ENCODE measurements around the gene POC1B.

The POC1B gene

DNA sequence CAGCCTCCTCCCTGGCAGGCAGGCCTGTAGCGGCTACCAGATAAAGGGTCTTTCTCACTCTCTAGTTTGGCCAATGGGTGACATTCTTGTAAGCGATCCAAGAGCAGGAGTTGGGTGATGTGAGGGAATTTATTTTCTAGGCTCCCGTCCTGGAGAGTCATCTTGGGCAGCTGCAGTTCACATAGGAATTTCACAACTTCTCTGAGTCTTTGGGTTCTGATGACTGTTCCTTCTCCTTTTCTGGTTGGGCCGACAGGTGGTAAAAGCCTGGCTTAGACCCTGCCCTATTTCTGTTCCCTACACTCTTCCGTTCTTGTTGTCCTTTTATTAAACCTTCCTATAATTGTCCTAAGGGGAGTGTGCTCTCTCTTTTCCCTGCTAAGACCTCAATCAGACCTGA, 42.6 kb upstream of the POC1B start:
- no peaks in the 10 kb centered on the region for H3K27me3 ChIP-seq
- H3K9me3 ChIP-seq = no peaks in the 10 kb centered on the region
- no peak overlapping the region for H3K27ac ChIP-seq
- TF ChIP-seq, protein P1, sequence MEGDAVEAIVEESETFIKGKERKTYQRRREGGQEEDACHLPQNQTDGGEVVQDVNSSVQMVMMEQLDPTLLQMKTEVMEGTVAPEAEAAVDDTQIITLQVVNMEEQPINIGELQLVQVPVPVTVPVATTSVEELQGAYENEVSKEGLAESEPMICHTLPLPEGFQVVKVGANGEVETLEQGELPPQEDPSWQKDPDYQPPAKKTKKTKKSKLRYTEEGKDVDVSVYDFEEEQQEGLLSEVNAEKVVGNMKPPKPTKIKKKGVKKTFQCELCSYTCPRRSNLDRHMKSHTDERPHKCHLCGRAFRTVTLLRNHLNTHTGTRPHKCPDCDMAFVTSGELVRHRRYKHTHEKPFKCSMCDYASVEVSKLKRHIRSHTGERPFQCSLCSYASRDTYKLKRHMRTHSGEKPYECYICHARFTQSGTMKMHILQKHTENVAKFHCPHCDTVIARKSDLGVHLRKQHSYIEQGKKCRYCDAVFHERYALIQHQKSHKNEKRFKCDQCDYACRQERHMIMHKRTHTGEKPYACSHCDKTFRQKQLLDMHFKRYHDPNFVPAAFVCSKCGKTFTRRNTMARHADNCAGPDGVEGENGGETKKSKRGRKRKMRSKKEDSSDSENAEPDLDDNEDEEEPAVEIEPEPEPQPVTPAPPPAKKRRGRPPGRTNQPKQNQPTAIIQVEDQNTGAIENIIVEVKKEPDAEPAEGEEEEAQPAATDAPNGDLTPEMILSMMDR (IDR thresholded peaks at IDR 0.05) = no peak
- H3K36me3 ChIP-seq = no peaks in the 10 kb centered on the region
- no peaks in the 10 kb centered on the region for H3K4me1 ChIP-seq (ENCODE audit: control insufficient read depth in 1 of 2, insufficient read depth in 1 of 2, low read depth in 1 of 2, low read length in 1 of 2)
- no peak overlapping the region for H3K4me3 ChIP-seq (ENCODE audit: low read depth in 1 of 2, low read length in 1 of 2)

DNA sequence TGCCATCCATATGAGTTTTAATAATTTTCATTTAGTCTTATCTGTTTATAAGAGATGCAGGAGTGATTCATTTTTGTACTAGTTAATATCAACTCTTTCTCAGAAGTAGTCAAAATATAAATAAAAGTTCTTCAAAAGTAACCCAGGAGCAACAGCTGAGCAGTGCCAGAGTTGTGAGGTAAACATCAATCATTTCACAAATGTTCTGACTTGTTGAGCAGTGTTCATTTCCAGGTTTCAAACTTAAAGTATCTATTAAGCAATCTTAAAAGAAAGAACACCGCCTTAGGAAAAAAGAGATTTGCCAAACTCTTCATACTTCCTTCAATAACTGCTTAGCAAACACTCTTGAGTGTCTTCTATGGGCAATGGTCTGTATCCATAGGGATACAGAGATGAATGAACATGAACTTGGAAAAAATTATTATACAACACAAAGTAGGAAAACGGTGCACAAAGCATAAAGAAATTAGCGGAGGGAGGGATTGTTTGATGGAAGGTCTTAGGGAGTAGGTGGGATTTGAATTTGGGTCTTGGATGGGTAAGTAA, 41.9 kb upstream of the POC1B start:
- Histone ChIP-seq H3K27ac (no peak overlapping the region), H3K27me3 (no peaks in the 10 kb centered on the region), H3K4me1 (ENCODE audit: control insufficient read depth in 1 of 2, insufficient read depth in 1 of 2, low read depth in 1 of 2, low read length in 1 of 2) (no peaks in the 10 kb centered on the region), H3K4me3 (ENCODE audit: low read depth in 1 of 2, low read length in 1 of 2) (no peak overlapping the region), H3K36me3 (no peaks in the 10 kb centered on the region), H3K9me3 (no peaks in the 10 kb centered on the region)
- TF ChIP-seq, protein P1 (IDR thresholded peaks at IDR 0.05) = no peak

DNA sequence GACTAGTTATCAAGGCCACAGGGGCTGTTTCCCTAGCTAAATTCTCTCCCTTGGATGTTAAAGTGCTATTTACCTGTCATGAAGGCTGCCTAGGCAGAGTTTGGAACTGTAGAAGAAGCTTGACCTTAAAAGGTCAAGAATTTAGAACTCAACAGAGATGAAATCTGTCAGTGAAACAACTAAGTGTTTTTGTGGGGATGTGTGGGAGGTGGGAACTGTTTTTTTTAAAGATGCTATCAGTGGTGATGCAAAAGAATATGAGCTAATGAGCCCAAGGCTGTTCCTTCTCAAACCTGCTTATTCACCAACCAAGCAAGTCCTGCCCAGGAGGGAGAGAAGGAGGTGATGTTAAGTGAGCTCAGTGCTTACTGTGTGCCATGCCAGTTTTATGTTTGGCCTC, 40.8 kb upstream of the POC1B start:
- no peak overlapping the region for H3K27ac ChIP-seq
- TF ChIP-seq, protein P1 (IDR thresholded peaks at IDR 0.05) = no peak
- no peaks in the 10 kb centered on the region for H3K27me3 ChIP-seq
- no peaks in the 10 kb centered on the region for H3K36me3 ChIP-seq
- no peak overlapping the region for H3K4me3 ChIP-seq (ENCODE audit: low read depth in 1 of 2, low read length in 1 of 2)
- no peaks in the 10 kb centered on the region for H3K9me3 ChIP-seq
- no peaks in the 10 kb centered on the region for H3K4me1 ChIP-seq (ENCODE audit: control insufficient read depth in 1 of 2, insufficient read depth in 1 of 2, low read depth in 1 of 2, low read length in 1 of 2)

DNA sequence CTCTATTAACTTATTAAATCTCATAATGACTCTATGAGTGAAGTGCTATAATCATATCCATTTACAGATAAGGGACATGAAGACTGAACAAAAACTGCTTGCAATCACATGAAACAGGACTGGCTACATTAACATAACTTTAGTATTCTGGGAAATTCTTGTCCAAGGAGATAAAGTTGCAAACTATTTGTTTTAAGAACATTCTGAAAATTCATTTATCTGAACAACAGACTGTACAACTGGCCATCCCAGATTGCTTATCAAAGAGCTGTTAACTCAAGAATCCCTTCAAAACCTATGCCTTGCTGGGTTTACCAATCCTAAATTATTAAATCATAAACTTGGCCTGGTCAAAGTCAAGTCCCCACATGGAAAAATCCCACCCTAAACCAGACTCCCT, 39.2 kb upstream of the POC1B start:
- no peak overlapping the region for H3K27ac ChIP-seq
- TF ChIP-seq, protein P1 (IDR thresholded peaks at IDR 0.05) = no peak
- H3K9me3 ChIP-seq = no peaks in the 10 kb centered on the region
- no peaks in the 10 kb centered on the region for H3K27me3 ChIP-seq
- H3K36me3 ChIP-seq = no peaks in the 10 kb centered on the region
- no peak overlapping the region for H3K4me3 ChIP-seq (ENCODE audit: low read depth in 1 of 2, low read length in 1 of 2)
- H3K4me1 ChIP-seq (ENCODE audit: control insufficient read depth in 1 of 2, insufficient read depth in 1 of 2, low read depth in 1 of 2, low read length in 1 of 2) = no peaks in the 10 kb centered on the region

DNA sequence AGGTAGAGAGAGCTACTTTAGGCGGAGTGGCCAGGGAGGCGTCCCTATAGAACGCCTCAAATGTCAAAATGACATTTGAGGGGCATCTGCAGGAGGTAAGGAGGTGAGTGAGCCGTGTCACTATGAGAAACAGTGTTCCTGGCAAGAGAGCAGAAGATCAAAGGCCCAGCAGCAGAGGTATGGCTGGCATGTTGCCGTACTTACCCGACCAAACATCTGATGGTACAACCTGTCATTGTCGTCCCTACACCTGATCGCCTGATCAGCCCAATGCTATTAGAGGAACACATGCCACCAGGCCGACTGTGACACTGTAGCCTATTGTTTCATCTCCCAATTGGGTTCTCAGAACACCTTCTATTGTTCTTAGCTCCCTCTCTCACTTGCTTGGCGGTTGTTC, 33.9 kb upstream of the POC1B start:
- TF ChIP-seq, protein P1 (IDR thresholded peaks at IDR 0.05) = no peak
- H3K4me3 ChIP-seq (ENCODE audit: low read depth in 1 of 2, low read length in 1 of 2) = no peak overlapping the region
- no peaks in the 10 kb centered on the region for H3K4me1 ChIP-seq (ENCODE audit: control insufficient read depth in 1 of 2, insufficient read depth in 1 of 2, low read depth in 1 of 2, low read length in 1 of 2)
- no peaks in the 10 kb centered on the region for H3K27me3 ChIP-seq
- no peaks in the 10 kb centered on the region for H3K9me3 ChIP-seq
- no peaks in the 10 kb centered on the region for H3K36me3 ChIP-seq
- no peak overlapping the region for H3K27ac ChIP-seq

DNA sequence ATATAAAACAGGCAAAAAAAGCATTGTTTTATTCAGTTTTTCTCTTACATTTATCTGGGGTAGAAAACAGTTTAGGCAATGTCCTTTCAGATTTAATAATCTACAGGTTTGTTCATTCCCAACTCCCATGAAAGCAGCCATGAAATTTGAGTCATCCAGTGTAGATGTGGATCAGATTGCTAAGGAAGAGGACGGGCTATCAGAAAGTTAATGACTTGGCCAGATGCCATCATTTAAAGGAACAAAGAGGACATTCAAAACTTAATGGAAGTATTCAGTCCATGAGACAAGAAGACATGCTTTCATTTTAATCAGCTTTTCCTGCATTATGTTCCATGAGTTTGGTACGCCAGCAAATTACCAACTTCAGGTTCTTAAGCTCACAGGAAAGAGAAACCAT, 31.1 kb upstream of the POC1B start:
- no peaks in the 10 kb centered on the region for H3K36me3 ChIP-seq
- no peak overlapping the region for H3K27ac ChIP-seq
- TF ChIP-seq, protein P1 (IDR thresholded peaks at IDR 0.05) = no peak
- no peaks in the 10 kb centered on the region for H3K4me1 ChIP-seq (ENCODE audit: control insufficient read depth in 1 of 2, insufficient read depth in 1 of 2, low read depth in 1 of 2, low read length in 1 of 2)
- no peaks in the 10 kb centered on the region for H3K9me3 ChIP-seq
- H3K27me3 ChIP-seq = no peaks in the 10 kb centered on the region
- H3K4me3 ChIP-seq (ENCODE audit: low read depth in 1 of 2, low read length in 1 of 2) = no peak overlapping the region
